ENCODE data around the gene RPS28.

DNA sequence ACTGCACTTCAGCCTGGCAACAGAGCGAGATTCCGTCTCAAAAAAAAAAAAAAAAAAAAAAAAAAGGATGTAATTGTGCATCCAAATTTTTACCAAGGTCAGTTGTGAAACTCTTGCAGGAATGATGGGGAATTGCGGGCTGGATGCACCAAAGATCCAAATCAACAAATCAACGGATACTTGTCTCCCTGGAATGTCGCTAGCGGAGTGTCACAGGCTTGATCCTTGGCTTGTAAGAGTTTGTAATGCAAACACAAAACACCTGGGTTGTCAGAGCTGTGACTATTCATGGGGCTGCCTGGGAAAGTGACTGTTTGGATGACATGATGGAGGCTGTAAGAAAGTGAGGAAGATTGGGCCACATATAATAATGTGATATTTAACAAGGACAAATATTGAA, 17.5 kb downstream of the RPS28 start:
- TF ChIP-seq SNAI2 (CRISPR knock-in tag; IDR thresholded peaks at IDR 0.05) (no peak), OSR1 (CRISPR knock-in tag; IDR thresholded peaks at IDR 0.05) (no peak), ZFP3 (CRISPR knock-in tag; IDR thresholded peaks at IDR 0.05) (no peak)
- TF ChIP-seq, protein P1, sequence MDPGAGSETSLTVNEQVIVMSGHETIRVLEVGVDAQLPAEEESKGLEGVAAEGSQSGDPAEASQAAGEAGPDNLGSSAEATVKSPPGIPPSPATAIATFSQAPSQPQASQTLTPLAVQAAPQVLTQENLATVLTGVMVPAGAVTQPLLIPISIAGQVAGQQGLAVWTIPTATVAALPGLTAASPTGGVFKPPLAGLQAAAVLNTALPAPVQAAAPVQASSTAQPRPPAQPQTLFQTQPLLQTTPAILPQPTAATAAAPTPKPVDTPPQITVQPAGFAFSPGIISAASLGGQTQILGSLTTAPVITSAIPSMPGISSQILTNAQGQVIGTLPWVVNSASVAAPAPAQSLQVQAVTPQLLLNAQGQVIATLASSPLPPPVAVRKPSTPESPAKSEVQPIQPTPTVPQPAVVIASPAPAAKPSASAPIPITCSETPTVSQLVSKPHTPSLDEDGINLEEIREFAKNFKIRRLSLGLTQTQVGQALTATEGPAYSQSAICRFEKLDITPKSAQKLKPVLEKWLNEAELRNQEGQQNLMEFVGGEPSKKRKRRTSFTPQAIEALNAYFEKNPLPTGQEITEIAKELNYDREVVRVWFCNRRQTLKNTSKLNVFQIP (CRISPR knock-in tag; IDR thresholded peaks at IDR 0.05; ENCODE audit: borderline replicate concordance, low read depth): no peak
